ENCODE data around the gene KLHL20. TPM values are rescaled to one million over a fixed set of nuclear protein-coding genes. Genes with fewer than 3 reads are reported as not detected.

Gene KLHL20, protein sequence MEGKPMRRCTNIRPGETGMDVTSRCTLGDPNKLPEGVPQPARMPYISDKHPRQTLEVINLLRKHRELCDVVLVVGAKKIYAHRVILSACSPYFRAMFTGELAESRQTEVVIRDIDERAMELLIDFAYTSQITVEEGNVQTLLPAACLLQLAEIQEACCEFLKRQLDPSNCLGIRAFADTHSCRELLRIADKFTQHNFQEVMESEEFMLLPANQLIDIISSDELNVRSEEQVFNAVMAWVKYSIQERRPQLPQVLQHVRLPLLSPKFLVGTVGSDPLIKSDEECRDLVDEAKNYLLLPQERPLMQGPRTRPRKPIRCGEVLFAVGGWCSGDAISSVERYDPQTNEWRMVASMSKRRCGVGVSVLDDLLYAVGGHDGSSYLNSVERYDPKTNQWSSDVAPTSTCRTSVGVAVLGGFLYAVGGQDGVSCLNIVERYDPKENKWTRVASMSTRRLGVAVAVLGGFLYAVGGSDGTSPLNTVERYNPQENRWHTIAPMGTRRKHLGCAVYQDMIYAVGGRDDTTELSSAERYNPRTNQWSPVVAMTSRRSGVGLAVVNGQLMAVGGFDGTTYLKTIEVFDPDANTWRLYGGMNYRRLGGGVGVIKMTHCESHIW
- 8.5 TPM for polyA plus RNA-seq (2012; ENCODE audit: insufficient read length, low read depth)

DNA sequence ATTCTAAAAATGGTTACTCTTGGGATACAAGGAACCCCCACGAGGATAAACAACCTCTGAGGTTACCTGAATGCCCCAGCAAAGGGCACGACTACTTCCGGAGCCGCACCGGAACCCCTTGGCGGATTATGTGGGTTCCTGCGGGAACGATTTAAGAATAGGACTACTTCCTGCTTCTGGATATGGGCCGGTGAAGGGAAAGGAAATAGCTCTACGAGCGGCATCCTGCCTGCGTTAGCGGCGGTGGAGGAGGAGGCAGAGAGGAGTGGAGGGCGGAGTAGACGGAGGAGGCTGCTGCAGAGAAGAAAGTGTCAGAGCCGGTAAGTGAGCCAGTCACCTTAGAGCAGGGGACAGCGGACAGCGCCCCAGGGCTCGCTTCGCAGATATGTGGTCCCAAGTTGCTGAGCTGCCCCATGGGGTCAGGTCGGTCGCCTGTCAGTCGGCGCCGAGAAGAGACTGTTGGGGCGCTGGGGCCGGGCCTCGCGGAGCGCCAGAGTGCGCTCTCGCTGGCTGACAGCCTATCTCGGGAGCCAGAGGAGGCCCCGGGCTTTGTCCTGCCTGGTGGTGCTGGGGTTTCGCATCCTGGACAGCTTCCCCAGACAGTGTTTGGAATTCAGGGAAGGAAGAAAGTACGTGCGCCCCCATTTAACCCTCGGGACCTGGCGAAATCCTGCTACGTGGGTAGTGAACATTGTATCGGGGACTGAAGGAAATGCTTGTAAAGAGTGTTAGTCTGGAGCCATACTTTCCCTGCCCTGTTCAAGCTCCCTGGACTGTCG lies at the start of gene KLHL20:
KLHL20 (plus strand) TSS at position 223 of the 779 bp plus-strand sequence. CDS start 1,063 bp downstream, outside the sequence.
- TF ChIP-seq POLR2AphosphoS5 (IDR thresholded peaks at IDR 0.05; ENCODE audit: low read depth, low read length) (peak; percentile 93), TAF1 (IDR thresholded peaks at IDR 0.05; ENCODE audit: borderline replicate concordance, insufficient read depth, low read length) (peak; percentile 98), FOXP2 (optimal IDR thresholded peaks at IDR 0.05; ENCODE audit: borderline replicate concordance, extremely low read depth, extremely low read length, insufficient read depth) (no peak), SIN3A (IDR thresholded peaks at IDR 0.05; ENCODE audit: borderline replicate concordance, insufficient read depth, low read length) (peak; percentile 91; the same call in 1 of the 2 replicates)
- TF ChIP-seq, protein P1, sequence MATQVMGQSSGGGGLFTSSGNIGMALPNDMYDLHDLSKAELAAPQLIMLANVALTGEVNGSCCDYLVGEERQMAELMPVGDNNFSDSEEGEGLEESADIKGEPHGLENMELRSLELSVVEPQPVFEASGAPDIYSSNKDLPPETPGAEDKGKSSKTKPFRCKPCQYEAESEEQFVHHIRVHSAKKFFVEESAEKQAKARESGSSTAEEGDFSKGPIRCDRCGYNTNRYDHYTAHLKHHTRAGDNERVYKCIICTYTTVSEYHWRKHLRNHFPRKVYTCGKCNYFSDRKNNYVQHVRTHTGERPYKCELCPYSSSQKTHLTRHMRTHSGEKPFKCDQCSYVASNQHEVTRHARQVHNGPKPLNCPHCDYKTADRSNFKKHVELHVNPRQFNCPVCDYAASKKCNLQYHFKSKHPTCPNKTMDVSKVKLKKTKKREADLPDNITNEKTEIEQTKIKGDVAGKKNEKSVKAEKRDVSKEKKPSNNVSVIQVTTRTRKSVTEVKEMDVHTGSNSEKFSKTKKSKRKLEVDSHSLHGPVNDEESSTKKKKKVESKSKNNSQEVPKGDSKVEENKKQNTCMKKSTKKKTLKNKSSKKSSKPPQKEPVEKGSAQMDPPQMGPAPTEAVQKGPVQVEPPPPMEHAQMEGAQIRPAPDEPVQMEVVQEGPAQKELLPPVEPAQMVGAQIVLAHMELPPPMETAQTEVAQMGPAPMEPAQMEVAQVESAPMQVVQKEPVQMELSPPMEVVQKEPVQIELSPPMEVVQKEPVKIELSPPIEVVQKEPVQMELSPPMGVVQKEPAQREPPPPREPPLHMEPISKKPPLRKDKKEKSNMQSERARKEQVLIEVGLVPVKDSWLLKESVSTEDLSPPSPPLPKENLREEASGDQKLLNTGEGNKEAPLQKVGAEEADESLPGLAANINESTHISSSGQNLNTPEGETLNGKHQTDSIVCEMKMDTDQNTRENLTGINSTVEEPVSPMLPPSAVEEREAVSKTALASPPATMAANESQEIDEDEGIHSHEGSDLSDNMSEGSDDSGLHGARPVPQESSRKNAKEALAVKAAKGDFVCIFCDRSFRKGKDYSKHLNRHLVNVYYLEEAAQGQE (IDR thresholded peaks at IDR 0.05; ENCODE audit: insufficient read depth in 1 of 2, low read depth in 2 of 2, low read length in 2 of 2): peak in 1 of 2 experiments; percentile 68; a peak in 2 of 4 replicates

DNA sequence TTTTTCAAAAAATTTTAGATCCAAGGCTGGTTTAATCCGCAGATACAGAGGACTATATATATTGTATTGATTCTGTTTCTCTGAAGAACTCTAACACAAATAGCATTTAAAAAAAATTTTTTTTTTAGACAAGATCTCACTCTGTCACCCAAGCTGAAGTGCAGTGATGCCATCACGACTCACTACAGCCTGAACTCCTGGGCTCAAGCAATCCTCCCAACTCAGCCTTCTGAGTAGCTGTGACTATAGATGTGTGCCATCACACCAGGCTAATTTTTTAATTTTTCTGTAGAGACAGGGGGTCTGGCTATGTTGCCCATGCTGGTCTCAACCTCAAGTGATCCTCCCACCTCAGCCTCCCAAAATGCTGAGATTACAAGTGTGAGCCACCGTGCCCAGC lies 48.1 kb upstream of the KLHL20 start:
- TF ChIP-seq, protein P1 (IDR thresholded peaks at IDR 0.05; ENCODE audit: insufficient read depth in 1 of 2, low read depth in 2 of 2, low read length in 2 of 2): no peak
- TF ChIP-seq SIN3A (IDR thresholded peaks at IDR 0.05; ENCODE audit: borderline replicate concordance, insufficient read depth, low read length): no peak
- TF ChIP-seq TAF1 (IDR thresholded peaks at IDR 0.05; ENCODE audit: borderline replicate concordance, insufficient read depth, low read length): no peak
- no peak for TF ChIP-seq FOXP2 (optimal IDR thresholded peaks at IDR 0.05; ENCODE audit: borderline replicate concordance, extremely low read depth, extremely low read length, insufficient read depth)
- no peak for TF ChIP-seq POLR2AphosphoS5 (IDR thresholded peaks at IDR 0.05; ENCODE audit: low read depth, low read length)

DNA sequence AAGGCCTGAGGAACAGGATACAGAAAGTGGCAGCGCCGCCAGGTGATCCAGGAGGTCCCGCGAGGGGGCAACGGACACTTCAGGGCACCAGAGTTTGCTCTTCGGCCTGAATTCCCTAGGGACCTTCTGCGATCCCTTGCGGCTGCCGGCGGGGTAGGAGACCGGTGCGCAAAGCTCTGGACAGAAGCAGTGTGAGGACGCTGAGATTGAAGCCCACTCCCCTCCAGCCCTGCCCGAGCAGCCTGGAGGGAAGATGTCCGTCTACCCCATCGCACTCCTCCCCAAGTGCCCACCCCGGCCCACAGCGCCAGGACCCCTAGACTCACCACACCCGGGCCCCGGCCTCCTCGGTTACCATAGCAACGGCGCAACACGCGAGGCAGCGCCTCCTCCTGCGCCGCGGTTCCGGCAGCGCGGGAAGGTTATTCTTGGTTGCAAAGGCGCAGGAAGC lies 45.3 kb upstream of the KLHL20 start, which contains the start of gene ANKRD45:
ANKRD45 (minus strand) TSS at position 361 of the 451 bp plus-strand sequence. CDS start 10,433 bp downstream, outside the sequence.
- TF ChIP-seq, protein P1 (IDR thresholded peaks at IDR 0.05; ENCODE audit: insufficient read depth in 1 of 2, low read depth in 2 of 2, low read length in 2 of 2): no peak
- TF ChIP-seq FOXP2 (optimal IDR thresholded peaks at IDR 0.05; ENCODE audit: borderline replicate concordance, extremely low read depth, extremely low read length, insufficient read depth): no peak
- no peak for TF ChIP-seq SIN3A (IDR thresholded peaks at IDR 0.05; ENCODE audit: borderline replicate concordance, insufficient read depth, low read length)
- no peak for TF ChIP-seq TAF1 (IDR thresholded peaks at IDR 0.05; ENCODE audit: borderline replicate concordance, insufficient read depth, low read length)
- TF ChIP-seq POLR2AphosphoS5 (IDR thresholded peaks at IDR 0.05; ENCODE audit: low read depth, low read length): no peak

DNA sequence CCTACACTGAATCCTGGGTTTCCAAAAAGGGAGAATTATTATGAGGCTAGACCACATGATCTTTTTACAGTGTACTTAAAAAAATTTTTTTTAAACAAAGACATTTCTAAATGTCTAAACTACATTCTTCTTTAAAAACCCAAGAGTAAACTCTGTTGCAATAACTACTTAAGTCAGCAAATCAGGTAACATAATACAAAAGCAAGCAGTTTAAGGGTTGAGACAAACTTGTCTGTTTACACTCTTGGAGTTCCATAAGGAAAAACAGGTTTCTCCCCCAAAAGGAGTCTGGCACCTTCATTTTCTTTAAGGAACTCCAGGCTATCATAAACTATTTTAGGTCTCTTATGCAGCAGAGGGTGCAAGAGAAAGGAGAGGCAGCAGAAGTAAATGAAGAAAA lies 32.6 kb upstream of the KLHL20 start:
- TF ChIP-seq FOXP2 (optimal IDR thresholded peaks at IDR 0.05; ENCODE audit: borderline replicate concordance, extremely low read depth, extremely low read length, insufficient read depth): no peak
- TF ChIP-seq, protein P1 (IDR thresholded peaks at IDR 0.05; ENCODE audit: insufficient read depth in 1 of 2, low read depth in 2 of 2, low read length in 2 of 2): no peak
- TF ChIP-seq TAF1 (IDR thresholded peaks at IDR 0.05; ENCODE audit: borderline replicate concordance, insufficient read depth, low read length): no peak
- no peak for TF ChIP-seq SIN3A (IDR thresholded peaks at IDR 0.05; ENCODE audit: borderline replicate concordance, insufficient read depth, low read length)
- TF ChIP-seq POLR2AphosphoS5 (IDR thresholded peaks at IDR 0.05; ENCODE audit: low read depth, low read length): no peak

Measured in PFSK-1 (cell line).